GM12891 (cell line): Measurements from ENCODE around the gene EBP.

ENCODE experiments used
- POLR2A ChIP-seq: IDR thresholded peaks from 2 replicates; pipeline ENCODE4 v1.6.1; 2011; ENCODE audit warnings: low read depth, low read length, control low read depth
- POU2F2 ChIP-seq: IDR thresholded peaks from 2 replicates; pipeline ENCODE4 v1.6.1; 2011; ENCODE audit warnings: low read depth, mild to moderate bottlenecking, control low read depth, low read length, moderate library complexity
- TAF1 ChIP-seq: IDR thresholded peaks from 2 replicates; pipeline ENCODE4 v1.6.1; 2011; ENCODE audit warnings: low read depth, low read length, control low read depth

DNA sequence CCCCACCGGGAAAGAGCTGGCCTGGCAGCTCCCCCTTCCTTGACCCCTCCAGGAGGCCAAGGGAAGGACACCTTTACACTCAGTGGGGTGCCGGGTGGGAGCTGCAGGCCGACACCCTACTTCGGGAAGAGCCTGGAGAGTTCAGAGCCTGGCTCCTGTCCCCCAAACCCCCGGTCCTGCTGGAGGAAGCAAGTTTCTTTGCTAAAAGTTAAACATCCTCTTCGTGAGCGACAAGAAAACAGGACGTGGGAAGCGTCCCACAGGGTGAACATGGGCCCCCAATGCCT lies 48.0 kb upstream of the EBP start:
- TF ChIP-seq POLR2A (no peak), POU2F2 (no peak), TAF1 (no peak)
